ENCODE data around the gene HOMER2.
"Not testable (repeated sequence)": the region's sequence is repeated elsewhere in the genome, so short reads cannot be mapped to it uniquely, and the experiment has no call there.

The HOMER2 gene

DNA sequence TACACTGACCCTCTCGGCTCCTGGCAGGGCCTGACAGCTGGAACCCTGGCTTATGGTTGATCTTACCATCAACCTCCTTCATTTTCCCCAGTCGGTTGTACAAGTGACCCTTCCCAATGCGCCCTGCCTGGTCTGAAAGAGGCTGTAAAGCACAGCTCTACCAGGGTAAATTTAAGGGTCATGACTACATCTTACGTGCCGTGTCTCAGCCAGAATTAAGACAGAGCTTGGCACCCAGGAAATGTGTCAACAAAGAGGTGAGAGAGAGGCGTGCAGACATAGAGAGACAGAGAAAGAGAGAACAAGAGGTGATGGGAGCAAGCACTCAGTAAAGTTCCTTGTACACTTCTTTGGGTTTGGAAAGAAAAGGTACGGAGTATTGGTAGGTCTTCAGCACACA is 28.8 kb downstream of the HOMER2 start:
- DNase-seq: no peak

DNA sequence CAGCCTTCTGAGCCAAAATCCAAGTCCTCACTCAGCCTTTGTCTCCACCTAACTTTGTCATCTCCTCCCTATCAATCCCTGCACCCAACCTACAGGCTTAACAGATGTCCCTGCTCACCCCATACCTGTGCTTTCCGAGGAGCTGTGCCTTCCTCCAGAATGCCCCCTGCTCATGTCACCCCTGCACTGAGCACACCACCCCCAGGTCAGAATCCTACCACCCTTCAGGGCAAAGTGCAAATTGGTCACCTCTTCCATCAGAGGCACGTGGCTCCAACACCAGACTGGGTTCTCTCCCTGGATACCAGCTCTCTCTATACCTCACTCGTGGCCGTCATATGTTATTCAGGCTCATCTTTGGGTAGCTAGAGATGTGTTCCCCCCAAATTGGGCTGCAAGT is 29.8 kb downstream of the HOMER2 start:
- DNase-seq: no peak

DNA sequence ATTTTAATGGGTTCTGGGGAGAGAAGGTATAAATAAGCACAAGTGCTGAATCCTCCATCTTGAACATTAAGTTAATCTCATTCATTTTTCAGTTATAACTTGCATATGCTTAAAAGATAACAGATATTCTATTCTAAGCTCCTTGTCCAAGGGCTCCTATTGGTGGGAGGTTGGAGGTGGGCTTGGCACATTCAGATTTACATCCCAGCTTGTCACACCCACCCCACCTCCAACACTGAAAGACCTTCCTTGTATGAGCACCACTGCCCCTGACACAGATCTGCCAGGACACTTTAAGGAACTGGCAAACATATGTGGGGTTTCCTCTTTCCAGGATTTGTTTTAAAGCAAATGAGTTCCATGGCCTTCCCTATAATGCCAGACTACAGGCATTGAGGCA is 30.6 kb downstream of the HOMER2 start:
- no peak for DNase-seq

DNA sequence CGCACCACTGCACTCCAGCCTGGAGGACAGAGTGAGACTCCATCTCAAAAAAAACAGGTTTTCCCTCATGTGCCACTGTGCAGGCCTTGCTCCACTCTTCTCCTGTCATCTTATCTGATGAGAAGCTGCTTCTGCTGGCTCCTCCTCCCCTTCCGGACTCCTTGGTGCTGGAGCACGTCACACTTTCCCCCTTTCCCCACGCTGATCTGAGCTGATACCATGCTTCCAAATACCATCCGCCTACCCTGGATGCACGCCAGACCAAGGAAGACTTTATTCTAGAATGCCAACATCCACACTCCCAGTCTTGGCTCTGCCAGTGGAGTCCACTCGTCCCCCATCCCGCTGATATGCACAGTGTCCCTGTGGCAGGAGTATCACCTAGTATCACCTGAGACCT is 31.3 kb downstream of the HOMER2 start:
- DNase-seq: no peak

DNA sequence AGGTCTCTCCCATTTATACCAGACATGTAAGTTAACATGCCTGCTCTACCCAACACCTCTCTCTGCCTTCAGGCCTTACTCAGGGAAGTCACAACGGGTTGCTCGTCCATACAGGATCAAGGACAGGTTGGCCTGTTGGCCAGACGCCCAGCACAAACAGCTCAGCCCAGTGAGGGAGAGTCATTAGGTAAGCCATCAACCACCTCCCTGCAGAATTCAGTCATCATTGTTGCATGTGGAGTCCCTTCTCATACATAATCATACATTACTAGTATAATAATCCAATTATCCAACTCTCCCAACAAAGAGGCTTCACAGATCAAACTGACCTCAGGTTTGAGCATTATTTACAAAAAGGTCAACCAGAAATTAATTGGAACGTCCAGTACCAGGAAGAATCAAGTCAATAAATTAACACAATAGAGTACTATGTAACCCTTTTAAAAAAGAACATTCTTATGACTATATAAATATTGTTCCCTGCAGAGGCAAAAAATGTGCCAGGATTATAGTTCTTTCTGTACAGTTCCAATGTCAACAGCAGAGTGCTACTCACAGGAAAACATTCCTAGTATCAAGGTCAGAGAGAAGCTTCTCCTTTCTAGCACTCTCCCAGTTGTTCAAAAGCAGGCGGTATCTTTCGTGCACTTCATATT is 33.2 kb downstream of the HOMER2 start:
- DNase-seq: peak; percentile 51

DNA sequence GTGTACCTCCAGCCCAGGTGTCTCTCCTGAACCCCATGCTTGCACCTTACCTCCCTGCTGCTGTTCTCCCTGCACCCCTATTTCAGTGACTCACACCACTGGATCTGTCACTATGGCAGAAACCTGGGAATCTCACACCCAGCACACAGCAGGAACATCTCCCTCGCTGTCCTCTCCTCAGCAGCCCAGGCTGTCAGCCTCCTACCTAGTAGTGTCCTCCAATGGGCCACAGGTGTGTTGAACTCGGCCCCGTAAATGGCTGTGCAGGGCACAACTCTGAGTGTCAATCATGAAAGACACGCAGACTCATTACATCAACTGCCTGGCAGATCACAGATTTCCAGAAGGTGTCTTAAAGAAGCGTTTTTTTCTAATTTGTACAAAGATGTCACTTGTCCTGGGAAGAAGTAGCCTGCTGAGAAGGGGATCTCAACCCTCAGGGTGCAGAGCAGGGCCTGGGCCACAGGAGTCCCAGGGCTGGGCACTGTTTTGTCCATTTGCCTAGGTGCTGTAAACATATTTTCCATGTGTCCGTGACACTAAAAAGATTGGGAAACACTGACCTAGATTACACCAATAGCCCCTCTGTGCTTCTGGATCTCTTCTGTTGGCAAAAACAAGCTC is 33.8 kb downstream of the HOMER2 start:
- no peak for DNase-seq

DNA sequence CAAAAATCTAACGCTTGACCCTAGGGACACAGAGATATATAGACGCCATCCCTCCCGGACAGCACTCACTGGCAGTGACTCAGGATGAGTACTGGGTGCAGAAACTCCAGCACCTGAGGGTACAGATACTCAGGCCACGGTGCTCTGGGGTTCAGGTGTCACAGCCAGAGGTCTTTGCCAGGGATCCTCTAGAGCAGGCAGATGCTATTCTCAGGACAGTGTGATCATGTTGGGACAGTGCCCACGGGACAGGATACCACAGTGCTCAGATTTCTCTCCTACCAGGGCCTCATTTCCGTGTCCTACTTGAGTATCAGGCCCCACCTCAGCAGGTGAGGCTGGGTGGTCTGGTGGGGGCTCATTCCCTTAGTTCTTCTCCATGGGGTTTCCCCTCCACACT is 34.4 kb downstream of the HOMER2 start:
- no peak for DNase-seq

DNA sequence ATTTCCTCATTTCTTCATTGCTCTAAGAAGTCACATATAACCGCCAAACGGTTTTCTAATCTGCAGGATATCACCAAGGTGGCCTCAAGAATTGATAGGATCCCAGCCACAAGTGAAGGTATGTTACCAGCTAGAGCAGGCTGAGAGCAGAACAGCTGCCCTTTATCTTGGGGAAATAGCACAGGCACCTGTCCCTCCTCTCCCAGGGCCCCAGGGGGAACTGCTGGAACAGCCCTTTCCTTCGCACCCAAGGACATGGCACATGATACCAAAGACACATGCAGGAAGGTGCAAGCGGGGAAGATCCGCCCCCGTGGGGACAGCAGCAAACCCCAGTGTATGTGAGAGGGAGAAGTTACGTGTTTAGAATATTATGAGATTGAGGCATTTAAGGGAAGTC is 35.3 kb downstream of the HOMER2 start:
- DNase-seq: no peak

DNA sequence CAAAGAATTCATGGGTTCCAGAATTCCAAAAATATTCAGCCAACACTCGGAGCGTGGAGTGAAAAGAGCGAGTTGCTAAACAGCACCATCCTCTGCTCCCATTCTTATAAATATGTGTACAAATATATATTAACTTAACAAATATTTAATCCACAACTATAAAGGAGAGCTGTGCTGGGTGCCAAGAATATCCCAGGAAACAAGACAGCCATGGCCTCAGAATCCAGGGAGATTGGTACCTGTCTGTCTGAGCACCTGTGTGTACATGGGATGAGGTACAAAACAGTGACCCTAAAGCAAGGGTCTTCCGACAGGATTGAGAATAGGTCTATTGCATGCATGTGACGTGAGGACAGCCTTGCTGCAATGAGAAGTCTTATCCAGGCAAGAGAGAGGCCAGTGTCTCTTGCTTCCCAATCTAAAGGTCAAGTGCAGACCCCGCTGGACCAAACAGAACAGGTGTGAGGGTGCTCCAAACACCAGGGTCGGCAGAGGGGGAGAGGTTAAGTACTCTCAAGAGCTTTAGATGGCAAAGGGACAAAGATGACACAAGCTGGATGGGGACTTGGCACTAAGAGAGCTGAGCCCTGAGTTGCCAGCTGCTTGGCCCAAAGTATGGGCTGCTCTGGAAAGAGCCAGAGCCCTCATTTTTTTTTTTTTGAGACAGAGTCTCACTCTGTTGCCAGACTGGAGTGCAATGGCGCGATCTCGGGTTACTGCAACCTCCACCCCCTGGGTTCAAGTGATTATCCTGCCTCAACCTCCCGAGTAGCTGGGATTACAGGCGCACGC is 36.2 kb downstream of the HOMER2 start:
- no peak for DNase-seq

DNA sequence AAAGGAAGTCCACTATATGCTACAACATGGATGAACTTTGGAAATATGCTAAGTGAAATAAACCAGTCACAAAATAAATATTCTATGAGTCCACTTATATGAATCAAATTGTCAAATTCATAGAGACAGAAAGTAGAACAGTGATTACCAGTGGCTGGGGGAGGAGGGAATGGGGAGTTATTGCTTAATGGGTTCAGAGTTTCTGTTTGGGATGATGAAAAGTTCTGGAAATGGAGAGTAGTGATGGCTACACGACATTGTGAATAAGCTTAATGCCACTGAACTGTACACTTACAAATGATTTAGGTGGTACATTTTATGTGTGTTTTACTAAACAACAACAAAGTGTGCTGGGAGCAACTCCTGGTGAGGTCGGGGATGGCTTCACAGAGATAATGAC is 38.1 kb downstream of the HOMER2 start:
- DNase-seq: no peak

DNA sequence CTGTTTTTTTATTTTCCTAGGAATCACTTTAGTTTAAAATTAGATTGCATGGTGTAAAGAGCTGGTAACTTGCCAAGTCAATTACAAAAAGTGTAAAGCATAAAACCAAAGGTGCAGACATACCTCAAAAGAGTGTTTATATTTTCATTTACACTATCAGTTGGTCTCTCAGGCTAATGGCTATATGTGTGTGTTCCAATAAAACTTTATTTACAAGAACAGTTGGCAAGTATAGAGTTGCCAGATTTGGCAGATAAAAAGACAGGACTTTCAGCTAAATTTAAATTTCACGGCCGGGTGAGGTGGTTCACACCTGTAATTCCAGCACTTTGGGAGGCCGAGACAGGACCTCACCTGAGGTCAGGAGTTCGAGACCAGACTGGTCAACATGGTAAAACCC is 41.1 kb downstream of the HOMER2 start:
- no peak for DNase-seq

DNA sequence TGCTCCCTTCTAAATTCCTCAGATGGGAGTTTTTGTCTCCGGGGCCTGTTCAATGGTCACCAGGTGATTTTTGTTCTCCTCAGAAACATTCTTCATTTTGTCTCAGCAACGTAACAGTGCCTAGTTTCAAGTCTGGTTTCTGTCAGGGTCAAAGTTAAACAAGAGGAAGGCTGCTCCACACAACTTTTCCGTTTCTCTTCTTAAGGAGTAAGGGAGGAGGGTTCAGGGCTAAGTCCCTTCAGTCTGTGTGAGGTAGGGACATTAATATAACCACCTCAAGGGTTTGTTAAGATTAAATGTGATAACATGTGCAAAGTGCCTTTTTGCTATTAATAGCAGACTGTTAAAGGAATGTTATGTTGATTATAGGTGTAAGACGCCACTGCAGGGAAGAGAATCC is 41.8 kb downstream of the HOMER2 start:
- no peak for DNase-seq

DNA sequence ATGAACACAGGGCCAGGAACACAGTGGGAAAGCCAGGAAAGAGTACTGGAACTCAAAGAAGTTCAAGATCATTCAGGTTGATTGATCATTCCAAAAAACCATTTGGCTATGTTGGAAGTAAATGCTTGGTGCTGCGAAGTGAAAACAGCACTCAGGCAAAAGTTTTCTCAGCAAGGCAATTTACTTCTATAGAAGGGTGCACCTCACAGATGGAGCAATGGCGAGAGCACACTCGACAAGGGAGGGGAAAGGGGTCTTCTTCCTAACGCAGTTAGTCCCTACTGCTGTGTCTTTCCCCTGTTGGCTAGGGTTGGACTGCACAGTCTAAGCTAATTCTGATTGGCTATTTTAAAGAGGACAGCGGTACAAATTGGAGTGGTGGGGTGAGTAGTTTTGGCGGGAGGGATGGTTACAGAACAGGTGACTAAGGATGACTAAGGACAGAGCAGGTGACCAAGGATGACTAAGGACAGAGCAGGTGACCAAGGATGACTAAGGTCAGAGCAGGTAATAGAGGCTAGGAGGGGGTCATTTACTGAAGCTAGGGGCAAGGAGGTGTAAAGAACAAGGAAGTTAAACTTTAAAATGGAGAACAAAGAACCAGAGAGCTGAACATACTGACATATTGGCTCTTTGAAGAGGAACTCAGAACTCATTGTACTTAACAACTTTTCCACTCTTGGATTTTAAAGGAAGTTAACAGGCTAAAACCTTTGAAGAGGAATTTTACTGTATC is 43.3 kb downstream of the HOMER2 start:
- no peak for DNase-seq

DNA sequence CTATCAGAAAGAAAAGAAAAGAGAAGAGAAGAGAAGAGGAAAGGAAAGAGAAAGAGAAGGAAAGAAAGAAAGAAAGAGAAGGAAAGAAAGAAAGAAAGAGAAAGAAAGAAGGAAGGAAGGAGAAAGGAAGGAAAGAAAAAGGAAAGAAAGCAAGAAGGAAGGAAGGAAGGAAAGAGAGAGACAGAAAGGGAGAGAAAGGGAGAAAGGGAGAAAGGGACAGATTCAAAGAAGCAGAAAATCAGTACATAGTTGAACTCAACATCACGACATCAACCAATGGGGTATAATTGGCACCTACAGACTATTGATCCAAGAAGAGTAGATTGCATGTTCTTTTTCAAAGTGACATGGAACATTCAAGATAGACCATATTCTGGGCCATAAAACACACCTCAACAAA is 45.2 kb downstream of the HOMER2 start:
- DNase-seq: no peak

DNA sequence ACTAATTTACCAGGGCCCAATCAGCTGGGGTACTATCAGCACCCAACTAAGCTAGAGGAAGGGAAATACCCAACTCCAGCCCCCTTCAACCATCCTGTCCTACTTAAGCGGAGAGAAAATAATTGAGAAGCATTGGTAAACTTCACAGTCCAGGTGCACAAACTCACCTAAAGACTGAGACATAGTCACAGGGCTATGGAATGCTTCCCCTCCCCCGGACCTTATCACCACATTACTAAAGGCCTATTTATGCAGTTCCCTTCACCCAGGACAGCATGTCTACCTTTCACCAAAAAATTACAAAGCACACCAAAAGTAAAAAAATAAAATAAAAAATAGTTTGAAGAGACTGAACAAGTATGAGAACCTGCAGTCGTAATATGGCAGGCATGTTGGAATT is 47.9 kb downstream of the HOMER2 start:
- no peak for DNase-seq

DNA sequence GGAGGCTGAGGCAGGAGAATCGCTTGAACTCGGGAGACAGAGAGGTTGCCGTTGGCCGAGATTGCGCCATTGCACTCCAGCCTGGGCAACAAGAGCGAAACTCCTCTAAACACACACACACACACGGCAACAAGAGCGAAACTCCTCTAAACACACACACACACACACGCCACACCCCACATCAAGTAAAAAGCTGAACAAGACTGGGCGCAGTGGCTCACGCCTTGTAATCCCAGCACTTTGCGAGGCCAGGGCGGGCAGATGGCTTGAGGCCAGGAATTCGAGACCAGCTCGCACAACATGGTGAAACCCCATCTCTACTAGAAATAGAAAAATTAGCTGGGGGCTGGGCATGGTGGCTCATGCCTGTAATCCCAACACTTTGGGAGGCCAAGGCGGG is 49.0 kb downstream of the HOMER2 start:
- no peak for DNase-seq

DNA sequence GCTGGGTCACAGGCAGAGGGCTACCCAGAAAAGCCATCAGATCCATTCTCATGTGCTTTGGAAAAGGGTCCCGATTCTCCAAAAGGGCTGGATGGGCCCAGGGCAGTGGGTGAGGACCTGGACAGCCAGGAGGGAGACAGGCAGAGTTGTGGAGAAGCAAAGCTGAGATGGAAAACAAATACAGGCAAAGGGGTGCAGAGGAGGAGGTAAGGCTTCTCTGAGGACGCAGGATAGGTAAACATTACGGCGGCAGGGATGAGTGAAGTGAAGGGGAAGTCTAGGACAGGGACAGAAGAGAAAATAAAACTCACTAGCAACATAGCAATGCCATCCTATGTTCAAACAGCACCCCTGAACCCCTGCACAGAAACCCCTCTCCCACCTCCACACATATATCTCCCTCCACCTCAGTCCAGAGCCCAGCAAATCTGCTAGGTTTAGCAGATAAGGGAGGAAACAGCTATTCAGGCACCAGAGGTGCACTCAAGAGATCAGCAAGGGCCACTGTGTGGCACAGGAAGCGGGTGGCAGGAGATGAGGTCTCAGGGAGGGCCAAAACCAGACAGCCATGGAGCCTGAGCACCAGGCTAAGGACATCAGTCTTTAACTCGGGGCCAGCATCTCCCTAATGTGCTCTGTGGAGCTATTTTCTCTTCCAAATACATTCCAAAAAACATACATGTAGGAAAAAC is 51.3 kb downstream of the HOMER2 start:
- no peak for DNase-seq

DNA sequence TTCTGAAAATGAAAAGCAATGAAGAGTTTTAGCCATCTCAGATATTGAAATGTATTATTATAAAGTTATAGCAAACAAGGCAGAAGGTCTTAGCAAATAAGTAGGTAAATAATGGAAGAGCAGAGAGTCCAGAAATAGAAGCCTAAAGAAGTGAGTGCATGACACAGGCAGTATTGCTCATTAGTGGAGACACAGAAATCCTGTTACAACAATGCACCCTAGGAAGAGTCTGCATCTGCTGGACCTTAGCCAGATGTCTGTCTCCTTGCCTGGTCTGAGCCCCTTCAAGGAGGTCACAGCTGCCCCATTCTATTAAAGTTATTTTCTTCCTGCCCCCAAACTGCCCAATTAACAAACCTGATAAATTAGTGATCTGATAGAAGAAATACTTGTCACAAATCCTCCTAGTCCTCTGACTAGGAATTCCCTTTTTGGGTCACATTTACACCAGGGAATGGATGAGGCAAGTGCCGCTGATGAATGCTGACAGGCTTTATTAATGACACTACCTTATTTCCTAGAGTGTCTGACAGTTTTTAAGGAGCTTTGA is 51.9 kb downstream of the HOMER2 start:
- DNase-seq: no peak

DNA sequence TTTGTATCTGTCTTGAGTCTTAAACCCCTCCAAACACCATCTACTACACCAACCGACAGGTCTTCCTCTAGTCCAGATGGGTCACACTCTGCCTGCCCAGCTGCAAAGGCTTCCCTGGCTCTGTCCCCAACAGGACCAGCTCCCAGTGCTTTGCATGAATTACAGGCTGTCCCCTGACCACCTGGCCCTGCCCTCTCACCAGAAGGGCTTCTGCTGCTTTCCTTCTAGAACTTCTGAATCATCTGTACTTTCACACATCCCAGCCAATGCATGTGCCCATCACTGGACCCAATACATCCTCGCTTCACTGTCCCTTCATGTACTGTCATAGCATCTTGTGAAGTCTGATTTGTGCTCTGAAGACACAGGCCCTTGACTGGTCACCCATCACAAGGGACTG is 53.6 kb downstream of the HOMER2 start:
- no peak for DNase-seq

DNA sequence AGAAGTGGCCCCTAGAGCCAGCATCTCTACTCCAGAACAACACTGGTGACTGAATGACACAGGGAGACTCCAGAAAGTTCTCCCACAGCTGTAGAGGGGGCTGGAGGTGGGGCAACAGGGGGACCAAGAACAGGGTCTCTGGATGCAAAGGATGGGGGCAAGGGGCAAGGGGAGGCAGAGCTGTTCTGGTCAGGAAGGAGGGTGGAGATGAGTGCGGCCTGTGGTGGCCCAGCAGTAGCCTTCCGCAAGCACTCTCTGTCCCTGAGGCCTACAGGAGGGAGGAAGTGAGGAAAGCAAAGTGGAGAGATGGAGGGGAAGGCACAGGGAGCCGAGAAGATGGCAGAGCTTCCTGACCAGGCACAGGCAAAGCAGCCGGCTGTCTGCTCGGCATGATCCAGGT is 56.5 kb downstream of the HOMER2 start:
- DNase-seq: no peak

DNA sequence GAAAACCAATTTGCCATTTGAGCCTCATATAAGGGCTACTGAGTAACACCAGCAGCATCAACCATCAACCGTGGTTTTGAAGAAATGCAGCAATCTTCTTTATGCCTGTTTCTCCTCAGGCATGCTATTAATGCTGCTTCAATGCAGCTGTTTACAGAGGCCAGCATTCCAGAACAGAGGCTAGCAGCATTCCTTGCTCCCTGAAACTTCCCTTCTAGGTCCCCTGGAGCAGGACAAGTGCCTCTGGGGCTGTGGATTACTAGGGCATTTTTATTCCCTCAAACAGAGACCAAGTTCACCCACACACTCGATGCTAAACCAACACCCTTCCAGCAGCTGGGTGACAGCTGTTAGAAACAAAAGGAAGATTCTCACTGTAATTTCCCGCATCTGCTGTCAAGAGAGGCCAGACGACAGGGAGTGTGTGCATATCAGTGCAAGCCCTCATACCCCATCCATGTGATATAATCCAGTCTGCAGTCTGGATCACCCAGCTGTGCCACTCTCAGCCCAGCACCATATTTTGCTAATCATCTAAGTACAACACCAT is 57.5 kb downstream of the HOMER2 start:
- no peak for DNase-seq

DNA sequence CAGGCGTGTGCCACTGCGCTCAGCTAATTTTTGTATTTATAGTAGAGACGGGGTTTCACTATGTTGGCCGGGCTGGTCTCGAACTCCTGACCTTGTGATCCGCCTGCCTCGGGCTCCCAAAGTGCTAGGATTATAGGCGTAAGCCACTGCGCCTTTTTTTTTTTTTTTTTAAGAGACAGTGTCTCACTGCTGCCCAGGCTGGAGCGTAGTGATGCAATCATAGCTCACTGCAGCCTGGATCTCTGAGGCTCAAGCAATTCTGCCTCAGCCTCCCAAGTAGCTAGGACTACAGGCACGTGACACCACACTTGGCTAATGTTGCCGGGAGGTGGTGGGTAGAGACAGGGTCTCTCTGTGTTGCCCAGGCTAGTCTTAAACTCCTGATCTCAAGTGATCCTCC is 59.0 kb downstream of the HOMER2 start:
- DNase-seq: not testable (repeated sequence)

All from NCI-H1417 treated with DMSO at 0.1 percent for 48 hours (cell line).